Measurements from ENCODE around the gene TASOR.

TASOR gene

DNA sequence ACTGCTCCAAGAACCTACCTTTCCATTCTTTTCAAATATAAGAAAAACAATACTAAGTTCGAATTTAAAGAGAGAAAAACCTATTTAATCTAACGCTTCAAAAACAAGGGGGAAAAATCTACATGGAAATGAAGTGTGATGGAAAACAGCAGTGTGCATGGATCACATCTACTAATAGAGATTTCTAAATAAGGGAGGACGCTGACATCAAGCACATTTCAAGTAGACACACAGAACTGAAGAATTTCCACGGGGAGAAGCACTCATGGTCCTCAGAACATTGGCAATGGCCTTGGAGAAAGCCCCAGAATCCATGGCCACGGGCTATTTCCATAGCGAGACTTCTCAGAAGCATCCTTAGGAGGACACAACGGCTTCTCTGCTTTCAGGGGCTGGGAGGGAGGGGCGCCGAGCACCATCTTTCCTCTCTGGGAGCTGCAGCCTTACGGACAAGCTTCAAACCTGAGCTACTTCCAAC, 1.0 kb downstream of the TASOR start:
- DNase-seq: no peak

DNA sequence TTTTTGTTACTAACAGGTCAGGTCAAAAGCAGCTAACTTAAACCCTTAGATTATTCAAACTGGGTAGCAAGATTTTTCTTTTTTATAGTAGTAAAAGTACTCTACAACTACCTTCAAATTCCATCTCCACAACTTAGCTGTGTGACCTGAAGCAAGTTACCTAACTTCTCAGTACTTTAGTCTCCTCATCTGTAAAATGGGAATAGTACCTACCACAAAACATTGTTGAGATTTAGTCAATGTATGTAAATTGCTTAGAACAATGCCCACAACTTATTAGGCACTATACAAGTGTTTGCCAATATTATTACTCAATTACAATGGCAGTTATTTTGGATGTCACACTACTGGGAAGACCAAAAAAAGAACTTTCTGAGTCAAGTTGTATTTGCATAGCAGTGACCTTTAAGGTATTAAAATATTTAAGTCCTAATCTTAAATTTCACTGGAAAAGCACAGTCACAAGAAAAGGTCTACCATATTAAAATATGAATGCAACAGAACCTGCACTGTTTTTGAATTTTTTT, 2.9 kb downstream of the TASOR start:
- no peak for DNase-seq

DNA sequence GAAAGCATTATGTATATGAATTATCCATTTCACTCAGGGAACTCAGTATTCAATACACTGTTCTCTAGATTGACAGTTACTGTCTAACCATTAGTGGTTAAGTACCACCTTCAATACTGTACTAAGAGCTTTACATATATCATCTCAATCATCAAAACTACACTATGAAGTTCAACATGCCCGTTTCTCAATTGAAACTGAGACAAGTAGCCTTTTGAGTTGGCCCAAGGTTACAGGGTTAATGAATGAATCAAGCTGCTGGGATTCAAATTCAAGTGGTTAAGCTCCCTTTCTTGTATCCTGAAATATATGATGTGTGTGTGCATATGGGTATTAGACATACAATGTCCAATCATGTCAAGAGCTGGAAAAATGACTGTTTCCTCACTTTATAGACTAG, 5.8 kb downstream of the TASOR start:
- DNase-seq: no peak

DNA sequence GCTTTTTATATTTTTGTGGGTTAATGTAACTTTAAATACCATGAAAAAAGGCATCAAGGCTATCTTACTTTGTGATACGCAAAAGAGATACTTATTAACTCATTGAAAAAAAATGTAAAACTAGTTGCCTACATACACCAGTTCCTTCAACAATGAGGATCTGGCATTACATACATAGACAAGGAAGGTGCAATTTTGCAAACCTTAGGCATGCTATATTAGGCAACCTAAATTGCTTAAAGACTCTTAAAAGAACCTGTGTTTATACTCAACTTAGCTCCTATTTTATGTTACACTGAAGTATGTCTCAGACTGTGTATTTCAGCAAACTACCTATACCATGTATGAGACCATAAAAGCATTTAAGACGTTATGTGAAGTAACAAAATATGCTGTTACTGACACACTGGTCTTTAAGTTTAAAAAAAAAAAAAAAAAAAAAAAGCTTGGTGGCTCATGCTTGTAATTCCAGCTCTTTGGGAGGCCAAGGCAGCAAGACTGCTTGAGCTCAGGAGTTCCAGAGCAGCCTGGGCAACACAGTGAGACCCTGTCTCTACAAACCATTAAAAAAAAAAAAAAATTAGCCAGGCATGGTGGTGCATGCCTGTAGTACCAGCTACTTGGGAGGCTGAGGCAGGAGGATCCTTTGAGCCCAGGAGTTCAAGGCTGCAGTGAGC, 9.1 kb downstream of the TASOR start:
- DNase-seq: no peak

DNA sequence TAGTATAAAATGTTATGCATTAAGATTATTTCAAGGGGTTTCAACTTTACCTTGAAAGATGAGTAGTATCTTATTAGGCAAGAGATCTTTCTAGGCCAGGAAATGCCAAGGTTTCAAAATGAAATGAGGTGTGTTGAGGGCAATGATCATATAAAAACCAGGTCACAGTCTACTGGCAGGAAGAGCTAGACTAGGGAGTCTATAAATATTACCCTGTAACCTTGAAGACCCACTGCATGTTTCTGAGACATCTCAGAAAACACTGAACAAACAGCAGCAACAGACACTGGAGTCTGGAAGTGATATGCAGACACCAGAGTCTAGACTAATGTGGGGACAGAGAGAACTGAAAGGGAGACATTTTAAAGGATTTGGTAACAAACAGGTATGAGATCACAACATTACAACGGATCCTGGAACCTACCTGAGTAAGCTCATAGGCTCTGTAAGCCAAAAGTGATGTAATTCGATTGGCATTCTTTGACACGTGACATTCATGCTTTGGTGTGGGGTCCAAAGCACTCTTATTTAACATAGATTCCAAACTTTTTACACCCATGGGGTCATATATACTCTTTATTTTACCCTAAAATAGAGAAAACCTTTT, 15.0 kb downstream of the TASOR start:
- no peak for DNase-seq

DNA sequence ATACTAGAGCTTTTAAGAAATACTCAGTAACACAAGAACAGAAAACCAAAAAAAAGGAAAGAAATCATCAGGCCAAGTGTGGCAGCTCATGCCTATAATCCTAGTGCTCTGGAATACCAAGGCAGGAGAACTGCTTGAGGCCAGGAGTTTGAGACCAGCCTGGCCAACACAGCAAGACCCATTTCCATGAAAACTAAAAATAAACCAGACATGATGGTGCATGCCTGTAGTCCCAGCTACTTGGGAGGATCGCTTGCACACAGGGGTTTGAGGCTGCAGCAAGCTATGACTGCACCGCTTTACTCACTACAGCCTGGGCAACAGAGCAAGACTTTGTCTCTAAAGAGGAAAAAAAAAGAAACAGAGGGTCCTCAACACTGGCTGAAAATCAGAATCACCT, 18.2 kb downstream of the TASOR start:
- no peak for DNase-seq

DNA sequence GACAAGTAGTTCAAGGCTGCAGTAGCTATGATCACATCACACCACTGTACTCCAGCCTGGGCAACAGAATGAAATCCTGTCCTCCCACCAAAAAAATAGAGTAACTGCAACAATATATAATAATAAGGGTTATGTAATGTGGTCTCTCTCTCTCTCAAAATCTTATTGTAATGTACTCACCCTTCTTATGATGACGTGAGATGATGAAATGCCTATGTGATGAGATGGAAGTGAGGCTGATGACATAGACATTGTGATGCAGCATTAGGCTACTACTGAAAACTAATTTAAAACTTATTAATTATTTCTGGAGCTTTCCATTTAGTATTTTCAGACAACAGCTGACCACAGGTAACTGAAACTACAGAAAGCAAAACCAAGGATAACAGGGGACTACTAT, 27.4 kb downstream of the TASOR start:
- DNase-seq: no peak

DNA sequence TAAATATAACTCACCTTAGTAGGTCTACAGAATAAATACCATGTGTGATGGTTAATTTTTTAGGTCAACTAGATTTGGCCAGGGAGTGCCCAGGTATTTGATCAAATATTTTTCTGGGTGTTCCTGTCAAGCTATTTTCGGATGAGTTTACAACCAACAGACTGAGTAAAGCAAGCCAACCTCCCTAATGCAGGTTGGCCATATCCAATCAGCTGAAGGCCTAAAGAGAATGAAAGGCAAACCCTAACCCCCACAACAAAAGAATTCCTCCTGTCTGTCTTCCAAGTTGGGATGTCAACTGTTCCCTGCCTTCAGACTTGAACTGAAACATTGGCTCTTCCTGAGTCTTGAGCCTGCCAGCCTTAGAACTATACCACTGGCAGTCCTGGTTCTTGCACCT, 28.6 kb downstream of the TASOR start:
- no peak for DNase-seq

DNA sequence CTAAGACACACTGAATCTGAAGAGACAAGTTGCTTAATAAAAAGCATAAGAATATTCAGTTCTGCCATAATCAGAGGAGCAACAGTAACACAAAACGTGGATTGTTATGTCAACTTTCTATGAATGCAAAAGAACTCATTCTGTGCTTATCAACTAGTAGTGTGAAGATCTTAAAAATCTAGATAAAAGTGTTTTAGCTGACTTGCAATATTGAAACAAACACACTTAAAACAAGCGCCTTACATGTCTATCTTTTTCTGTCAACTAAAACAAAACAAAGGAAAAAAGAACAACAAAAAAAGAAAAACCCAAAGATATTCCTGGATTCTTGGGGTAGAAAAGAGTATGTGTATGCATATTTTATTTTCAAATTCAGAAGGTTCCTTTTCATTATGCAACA, 37.7 kb downstream of the TASOR start:
- no peak for DNase-seq

DNA sequence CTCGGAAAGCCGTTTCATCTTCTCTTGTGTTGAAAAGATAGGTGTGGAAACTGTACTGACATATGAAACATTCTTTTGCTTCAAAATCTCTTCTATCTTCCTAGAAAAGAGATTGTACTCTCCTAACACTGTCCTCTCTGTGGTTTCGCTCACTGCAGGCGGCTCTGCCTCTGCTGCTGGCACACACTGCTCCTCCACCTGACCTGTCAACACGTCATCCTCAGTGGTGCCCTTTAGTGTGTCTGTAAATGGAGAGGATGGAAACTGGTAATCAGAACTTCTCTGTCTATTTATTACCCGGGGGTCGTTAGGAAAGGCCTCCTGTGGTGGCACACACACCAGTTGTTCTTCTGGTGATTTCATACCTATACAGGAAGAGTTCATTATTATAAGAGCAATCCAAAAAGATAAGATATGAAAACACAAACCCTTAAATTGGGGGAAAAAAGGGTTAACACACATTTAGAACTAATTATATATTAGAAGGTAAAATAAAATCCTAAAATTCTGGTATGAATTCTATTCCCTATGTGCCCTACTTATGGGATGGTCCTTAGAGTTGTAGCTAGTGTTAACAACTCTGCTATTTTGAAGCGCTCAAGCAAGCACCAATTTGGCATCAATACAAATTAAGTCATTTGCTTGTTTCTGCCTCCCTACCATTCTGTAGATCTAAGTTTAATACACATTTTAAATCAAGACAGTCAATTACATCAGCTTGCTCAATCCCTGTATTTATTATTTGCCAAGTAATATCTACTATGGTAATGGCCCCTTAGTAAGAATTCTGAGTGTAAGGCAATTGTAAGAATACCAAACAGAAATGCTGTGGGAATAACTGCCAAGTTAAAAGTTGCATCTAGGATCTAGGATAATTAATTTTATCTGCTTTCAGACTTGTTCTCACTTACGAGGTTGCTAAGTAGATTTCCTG, 49.2 kb downstream of the TASOR start:
- no peak for DNase-seq

All from COR-L47 (cell line).